ENCODE results near the gene SMAD7.
"Not testable (repeated sequence)": the region's sequence is repeated elsewhere in the genome, so short reads cannot be mapped to it uniquely, and the experiment has no call there.

SMAD7 gene

DNA sequence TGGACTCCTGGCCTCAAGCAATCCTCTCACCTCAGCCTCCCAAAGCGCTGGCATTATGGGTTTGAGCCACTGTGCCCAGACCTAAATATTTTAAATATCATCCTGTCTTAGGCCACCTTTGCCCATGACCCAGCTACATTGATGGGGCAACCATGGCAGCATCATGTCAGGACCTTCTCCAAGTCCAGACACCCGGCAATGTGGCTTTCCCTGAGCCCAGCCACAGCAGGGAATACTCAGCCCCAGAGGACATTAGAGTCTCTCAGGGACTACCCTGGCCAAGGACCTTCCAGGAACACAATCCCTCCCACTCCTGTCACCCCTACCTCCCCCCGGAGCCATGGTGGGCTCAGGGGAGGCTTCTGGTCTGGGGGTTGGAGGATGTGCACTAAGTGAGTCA lies 72.8 kb downstream of the SMAD7 start:
- no peak for DNase-seq (ENCODE audit: low spot score)

DNA sequence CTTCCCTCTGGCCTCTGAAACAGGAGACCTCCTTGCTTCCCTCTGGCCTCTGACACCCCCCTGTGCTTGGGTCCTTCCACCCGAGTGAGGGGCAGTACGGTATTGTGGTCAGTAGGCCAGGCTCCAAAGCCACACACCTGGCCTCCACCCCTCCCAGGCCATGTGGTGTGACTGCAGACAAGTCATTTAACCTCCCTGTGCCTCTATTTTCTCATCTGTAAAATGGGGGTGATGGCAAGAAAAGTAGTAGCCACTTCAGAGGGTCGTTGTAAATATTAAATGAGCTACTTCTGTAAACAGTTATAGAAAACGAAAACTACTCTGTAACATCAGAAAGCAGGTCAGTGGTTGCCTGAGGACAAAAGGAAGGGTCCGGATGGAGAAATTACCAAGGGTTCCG lies 74.2 kb downstream of the SMAD7 start:
- DNase-seq (ENCODE audit: low spot score), result no peak

DNA sequence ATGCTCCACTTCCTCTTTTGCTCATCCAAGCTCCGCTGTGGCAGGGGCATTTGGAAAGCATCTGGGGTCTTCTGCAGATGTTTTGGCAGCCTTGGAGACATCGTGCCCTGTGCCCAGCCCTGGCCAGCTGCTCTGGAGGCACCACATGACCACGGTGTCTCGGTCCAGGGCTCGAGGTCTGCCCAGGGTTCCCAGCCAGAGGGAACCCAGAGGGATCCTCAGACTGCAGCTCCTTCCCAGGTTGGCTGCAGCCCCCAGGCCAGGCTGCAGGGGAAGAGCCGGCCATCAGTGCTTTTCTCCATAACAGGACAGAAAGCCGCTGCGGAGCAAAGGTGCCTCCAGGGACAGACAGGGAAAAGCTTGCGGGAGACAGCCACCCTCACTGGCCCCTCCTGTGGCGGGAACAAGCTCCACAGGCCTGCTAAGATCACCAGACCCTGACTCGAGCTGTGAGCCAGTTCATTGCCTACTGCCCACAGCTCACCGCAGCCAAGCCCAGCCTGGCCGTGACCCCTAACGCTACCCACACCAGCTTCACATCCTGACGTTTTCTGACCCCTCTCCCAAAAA lies 74.7 kb downstream of the SMAD7 start:
- no peak for DNase-seq (ENCODE audit: low spot score)

DNA sequence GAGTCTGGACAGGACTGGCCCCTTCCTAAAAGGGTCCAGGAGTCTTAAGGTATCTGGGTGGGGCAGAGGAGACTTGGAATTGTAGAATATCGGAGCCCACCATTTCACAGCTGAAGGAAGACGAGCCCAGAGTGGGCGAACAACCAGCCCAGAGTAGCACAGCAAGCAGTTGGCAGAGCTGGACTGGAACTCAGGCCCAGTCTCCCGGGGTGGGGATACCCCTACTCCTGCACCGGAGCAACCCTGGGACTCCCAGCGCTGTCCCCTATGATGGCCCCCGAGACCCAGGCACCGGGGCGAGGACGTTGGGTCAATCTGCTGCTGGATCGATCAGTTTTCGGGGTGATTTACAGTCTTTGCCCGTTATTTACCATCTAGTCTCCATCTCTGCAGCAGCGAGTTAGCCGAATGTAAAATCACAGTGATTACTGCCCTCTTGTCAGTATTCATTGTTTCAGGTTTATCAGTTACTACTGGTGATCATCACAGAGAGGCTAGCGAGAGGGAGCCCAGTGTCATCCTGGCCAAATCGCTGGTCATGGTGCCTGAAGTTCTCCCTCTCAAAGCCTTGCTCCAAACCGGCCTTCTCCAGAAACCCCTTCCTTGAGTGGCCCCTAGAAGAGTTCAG lies 75.3 kb downstream of the SMAD7 start:
- no peak for DNase-seq (ENCODE audit: low spot score)

DNA sequence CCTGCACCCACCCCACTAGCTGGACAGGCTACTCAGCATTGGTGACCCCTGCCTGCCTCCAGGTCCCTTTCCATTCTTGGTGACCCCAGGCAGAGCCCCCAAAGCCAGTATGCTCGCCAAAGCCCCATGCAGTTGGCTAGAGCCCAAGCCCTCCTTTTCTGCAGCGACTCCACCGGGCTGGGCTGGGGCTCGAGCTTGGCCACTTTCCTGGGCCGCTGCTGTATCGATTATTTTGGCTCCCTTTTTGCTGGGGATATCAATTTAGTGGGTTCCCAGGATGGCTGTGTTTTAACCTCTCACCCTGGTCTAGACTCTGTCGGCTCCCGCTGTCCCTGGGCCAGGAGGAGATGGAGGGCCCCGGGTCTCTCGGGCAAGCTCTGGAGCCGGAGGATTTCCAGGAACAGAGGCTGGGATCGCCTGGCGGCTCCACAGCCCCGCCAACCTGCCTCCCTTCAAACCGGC lies 76.0 kb downstream of the SMAD7 start:
- no peak for DNase-seq (ENCODE audit: low spot score)

GRCh38 chr18:48874233-48874632 lies 76.5 kb downstream of the SMAD7 start:
- no peak for DNase-seq (ENCODE audit: low spot score)

DNA sequence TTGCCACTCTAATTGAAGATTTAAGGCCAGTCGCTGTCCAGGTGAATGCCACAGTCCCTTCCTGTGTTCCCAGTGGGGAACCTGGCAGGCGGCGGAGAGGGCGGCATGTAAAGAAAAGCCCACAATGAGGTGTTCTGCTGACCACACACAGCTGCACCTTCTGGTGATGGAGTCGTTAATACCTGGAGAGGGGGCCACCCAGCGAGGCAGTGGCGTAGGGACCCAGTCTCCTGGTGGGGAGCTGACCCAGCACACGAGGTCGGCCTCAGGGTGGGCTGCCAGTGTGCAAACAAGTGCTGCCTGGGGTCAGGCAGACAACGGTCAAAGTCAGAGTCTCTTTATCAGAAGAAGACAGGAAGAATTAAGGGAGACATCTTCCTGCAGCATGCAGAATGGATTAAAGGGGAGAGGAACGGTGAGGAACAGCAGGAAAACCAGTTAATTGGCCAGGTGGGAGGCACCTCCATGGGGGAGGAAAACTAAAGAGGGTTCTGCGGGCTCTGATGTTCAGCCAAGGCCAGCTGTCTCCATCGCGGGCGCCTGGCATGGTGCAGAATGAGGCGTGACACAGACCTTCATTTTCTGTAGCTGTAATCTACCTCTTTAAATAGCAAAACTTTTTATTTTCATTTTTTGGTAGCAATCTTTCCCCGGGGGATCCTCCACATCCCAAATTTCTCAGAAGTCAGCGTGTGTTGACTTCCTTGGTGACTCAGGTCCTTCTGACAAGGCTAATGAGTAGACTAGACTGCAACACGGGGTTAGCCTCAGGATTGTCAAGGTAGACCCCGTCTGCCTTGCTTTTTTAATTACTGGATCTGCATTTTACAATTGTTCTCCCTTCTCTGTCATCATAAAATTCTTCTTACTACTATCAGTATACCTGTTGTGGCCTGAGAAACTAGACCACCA lies 78.3 kb downstream of the SMAD7 start:
- no peak for DNase-seq (ENCODE audit: low spot score)

GRCh38 chr18:48871391-48872166 lies 79.2 kb downstream of the SMAD7 start:
- DNase-seq (ENCODE audit: low spot score), result no peak

- DNase-seq (ENCODE audit: low spot score), result not testable (repeated sequence)
These were observed 79.8 kb downstream of the SMAD7 start for GRCh38 chr18:48870926-48871325.

All from AG08396 (cell line).